BLaER1 (cell line): ENCODE data around the gene BLOC1S1.
"Not testable (repeated sequence)": the region's sequence is repeated elsewhere in the genome, so short reads cannot be mapped to it uniquely, and the experiment has no call there.

ENCODE experiments used
- H3K27ac ChIP-seq: shearing (Covaris generic); formaldehyde crosslinking; 2 replicates; pipeline ENCODE4 v1.8.1; 2022
- H3K27me3 ChIP-seq: shearing (Covaris generic); formaldehyde crosslinking; 2 replicates; pipeline ENCODE4 v1.8.1; 2022
- H3K36me3 ChIP-seq: shearing (Covaris generic); formaldehyde crosslinking; 2 replicates; pipeline ENCODE4 v1.8.1; 2022
- H3K4me1 ChIP-seq: shearing (Covaris generic); formaldehyde crosslinking; 2 replicates; pipeline ENCODE4 v1.8.1; 2022
- H3K4me2 ChIP-seq: shearing (Covaris generic); formaldehyde crosslinking; 2 replicates; pipeline ENCODE4 v1.8.1; 2022
- H3K4me3 ChIP-seq: shearing (Covaris generic); formaldehyde crosslinking; 2 replicates; pipeline ENCODE4 v1.8.1; 2022
- H3K9ac ChIP-seq: shearing (Covaris generic); formaldehyde crosslinking; 2 replicates; pipeline ENCODE4 v1.8.1; 2022
- H3K9me3 ChIP-seq: shearing (Covaris generic); formaldehyde crosslinking; 2 replicates; pipeline ENCODE4 v1.8.1; 2022
- H4K20me1 ChIP-seq: shearing (Covaris generic); formaldehyde crosslinking; 2 replicates; pipeline ENCODE4 v1.8.1; 2022
- Cebpa-rat ChIP-seq: shearing (Covaris generic); IDR thresholded peaks from 2 replicates; pipeline ENCODE4 v1.8.1; 2022

Gene BLOC1S1

DNA sequence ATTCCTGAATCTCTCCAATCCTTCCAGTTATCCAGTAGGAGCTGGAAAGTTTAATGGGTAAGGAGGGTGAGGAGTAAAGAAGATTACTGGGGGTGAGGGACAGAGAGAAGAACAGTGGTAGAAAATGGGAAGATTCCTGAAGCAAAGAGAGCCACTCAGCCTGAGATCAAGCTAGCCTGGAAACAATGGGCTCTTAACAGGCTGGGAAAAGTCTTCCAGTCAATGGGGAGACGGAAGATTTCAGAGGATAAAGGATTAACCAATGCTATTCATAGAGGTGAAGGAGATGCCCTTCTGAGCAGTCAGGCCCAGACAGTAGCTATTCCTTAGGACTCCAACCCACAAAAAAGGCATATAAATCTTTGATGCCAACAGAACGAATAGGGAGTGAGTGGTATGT lies 41.9 kb downstream of the BLOC1S1 start:
- no peak for TF ChIP-seq Cebpa-rat
- no peak overlapping the region for H3K4me3 ChIP-seq
- no peak overlapping the region for H3K9ac ChIP-seq
- H3K27me3 ChIP-seq = no peaks in the 10 kb centered on the region
- no peak overlapping the region for H3K4me2 ChIP-seq
- H3K9me3 ChIP-seq = no peaks in the 10 kb centered on the region
- peaks cover 100% of the 10 kb centered on the region for H3K36me3 ChIP-seq
- no peak overlapping the region for H3K27ac ChIP-seq
- peaks cover 8% of the 10 kb centered on the region for H3K4me1 ChIP-seq
- peaks cover 51% of the 10 kb centered on the region for H4K20me1 ChIP-seq

DNA sequence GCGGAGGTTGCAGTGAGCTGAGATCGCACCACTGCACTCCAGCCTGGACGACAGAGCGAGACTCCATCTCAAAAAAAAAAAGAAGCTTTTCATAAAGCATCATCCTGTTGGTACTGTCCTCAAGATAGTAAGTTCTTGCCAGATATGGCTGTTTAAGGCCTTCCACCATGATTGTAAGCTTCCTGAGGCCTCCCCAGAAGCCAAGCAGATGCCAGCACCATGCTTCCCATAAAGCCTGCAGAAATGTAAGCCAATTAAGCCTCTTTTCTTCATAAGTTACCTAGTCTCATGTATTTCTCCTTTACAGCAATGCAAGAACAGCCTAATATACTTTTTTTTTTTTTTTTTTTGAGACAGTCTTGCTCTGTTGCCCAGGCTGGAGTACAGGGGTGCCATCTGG lies 42.7 kb downstream of the BLOC1S1 start:
- Histone ChIP-seq H3K36me3 (peaks cover 100% of the 10 kb centered on the region), H4K20me1 (peaks cover 47% of the 10 kb centered on the region)
- not testable (repeated sequence) for H3K9ac ChIP-seq, H3K4me3 ChIP-seq, H3K4me2 ChIP-seq, H3K27me3 ChIP-seq, H3K4me1 ChIP-seq, H3K27ac ChIP-seq, H3K9me3 ChIP-seq

DNA sequence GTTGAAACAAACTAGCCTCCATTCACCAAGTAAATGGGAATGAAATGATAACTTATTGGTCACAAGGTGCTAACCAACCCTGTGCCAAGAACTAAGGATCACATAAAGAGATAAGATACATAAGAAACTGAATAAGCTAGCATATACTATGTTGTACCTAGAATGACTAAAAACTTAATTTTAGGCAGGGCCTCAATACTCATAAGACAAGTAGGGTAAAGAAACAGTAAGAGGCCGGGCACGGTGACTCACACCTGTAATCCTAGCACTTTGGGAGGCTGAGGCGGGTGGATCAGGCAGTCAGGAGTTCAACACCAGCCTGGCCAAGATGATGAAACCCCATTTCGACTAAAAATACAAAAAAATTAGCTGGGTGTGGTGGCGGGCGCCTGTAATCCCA lies 44.8 kb downstream of the BLOC1S1 start:
- H3K9ac ChIP-seq = no peak overlapping the region

DNA sequence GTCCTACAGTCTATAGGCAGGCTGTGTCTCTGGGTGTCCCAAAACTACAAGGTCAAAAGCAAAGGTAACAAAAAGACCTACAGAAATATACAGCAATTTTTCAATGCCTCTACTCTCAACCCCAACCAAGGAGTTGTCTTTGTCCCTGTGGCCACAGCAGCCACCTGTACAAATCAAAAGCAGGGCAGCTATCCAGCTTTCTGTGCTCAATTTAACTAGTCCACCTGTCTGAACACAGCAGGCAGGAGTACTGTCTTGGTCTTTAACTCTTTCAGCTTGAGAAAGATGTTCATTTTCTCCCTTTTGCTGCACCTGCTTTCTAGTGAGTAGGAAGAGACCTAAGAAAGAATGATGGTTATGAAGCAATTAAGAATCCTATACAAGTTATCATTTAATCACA lies 46.8 kb downstream of the BLOC1S1 start:
- no peaks in the 10 kb centered on the region for H3K27me3 ChIP-seq
- no peak overlapping the region for H3K4me3 ChIP-seq
- peaks cover 100% of the 10 kb centered on the region for H3K36me3 ChIP-seq
- peaks cover 8% of the 10 kb centered on the region for H3K4me1 ChIP-seq
- H3K27ac ChIP-seq = no peak overlapping the region
- H4K20me1 ChIP-seq = peaks cover 31% of the 10 kb centered on the region
- no peak for TF ChIP-seq Cebpa-rat
- H3K9me3 ChIP-seq = no peaks in the 10 kb centered on the region
- H3K4me2 ChIP-seq = no peak overlapping the region
- H3K9ac ChIP-seq = no peak overlapping the region

More for the DNA sequence above, 44.8 kb downstream of the BLOC1S1 start:
- Histone ChIP-seq H3K4me3 (no peak overlapping the region), H3K4me1 (peaks cover 8% of the 10 kb centered on the region), H4K20me1 (peaks cover 33% of the 10 kb centered on the region), H3K9me3 (no peaks in the 10 kb centered on the region), H3K27me3 (no peaks in the 10 kb centered on the region), H3K4me2 (no peak overlapping the region), H3K36me3 (peaks cover 100% of the 10 kb centered on the region), H3K27ac (no peak overlapping the region)
- no peak for TF ChIP-seq Cebpa-rat

DNA sequence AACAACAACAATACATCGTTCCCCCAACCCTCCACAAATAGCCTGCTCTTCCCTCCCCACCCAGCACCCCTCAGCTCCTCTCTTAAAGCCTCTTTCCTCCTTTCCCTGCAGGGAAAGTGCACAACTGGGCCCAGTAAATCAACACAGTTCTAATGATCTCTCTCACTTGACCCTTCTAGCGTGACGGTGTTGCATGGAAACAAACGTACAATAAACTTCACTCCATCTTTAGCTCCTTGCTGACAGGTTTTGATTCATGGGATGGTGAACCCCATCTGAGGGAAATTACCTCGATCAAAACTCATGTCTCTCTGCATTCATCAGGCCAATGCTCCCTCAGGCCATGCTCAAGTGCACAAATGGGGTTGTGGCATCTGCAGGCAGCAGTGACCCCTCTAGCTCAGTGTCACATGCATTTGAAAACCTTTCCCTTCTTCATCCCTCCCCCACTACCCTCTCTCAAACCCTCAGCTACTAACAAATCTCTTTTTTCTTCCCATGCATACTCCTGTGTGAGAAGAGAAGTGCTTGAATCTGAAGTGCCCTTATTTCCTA lies 50.0 kb downstream of the BLOC1S1 start:
- Histone ChIP-seq H3K4me2 (no peak overlapping the region), H3K36me3 (peaks cover 100% of the 10 kb centered on the region), H4K20me1 (peaks cover 34% of the 10 kb centered on the region)

DNA sequence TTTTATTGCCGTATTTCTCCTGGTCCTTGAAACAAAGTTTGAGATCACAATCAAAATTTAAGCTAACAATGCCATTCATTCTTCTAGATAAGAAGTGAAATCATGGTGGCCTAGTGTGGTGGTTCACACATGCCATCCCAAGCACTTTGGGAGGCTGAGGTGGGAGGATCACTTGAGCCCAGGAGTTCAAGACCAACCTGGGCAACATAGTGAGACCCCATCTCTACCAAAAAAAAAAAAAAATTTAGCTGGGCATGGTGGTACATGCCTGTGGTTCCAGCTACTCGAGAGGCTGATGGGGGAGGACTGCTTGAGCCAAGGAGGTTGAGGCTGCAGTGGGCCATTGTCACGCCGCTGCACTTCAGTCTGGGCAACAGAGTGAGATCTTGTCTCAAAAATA lies 51.3 kb downstream of the BLOC1S1 start:
- TF ChIP-seq Cebpa-rat = no peak
- Histone ChIP-seq H3K9me3 (no peaks in the 10 kb centered on the region), H3K4me3 (no peak overlapping the region), H3K4me1 (peaks cover 2% of the 10 kb centered on the region), H3K4me2 (no peak overlapping the region), H4K20me1 (peaks cover 33% of the 10 kb centered on the region), H3K36me3 (peaks cover 100% of the 10 kb centered on the region), H3K9ac (no peak overlapping the region), H3K27me3 (no peaks in the 10 kb centered on the region), H3K27ac (no peak overlapping the region)

More for the DNA sequence above, 50.0 kb downstream of the BLOC1S1 start:
- Histone ChIP-seq H3K27me3 (no peaks in the 10 kb centered on the region), H3K9ac (no peak overlapping the region), H3K4me1 (peaks cover 8% of the 10 kb centered on the region), H3K4me3 (no peak overlapping the region), H3K9me3 (no peaks in the 10 kb centered on the region), H3K27ac (no peak overlapping the region)
- no peak for TF ChIP-seq Cebpa-rat
